Measurements from ENCODE around the gene GRIP1. TPM values are rescaled to one million over a fixed set of nuclear protein-coding genes. Genes with fewer than 3 reads are reported as not detected.
A peak's percentile ranks its signal among the peaks of the same experiment; 100 is the strongest.
"Not testable (repeated sequence)": the region's sequence is repeated elsewhere in the genome, so short reads cannot be mapped to it uniquely, and the experiment has no call there.

The GRIP1 gene
- polyA plus RNA-seq, 5 donors, result 4.5 to 8.2 (median 6.5) TPM

GRCh38 chr12:66331814-66332213 lies 347.1 kb downstream of the GRIP1 start:
- no peak for DNase-seq

GRCh38 chr12:66331016-66331415 lies 347.9 kb downstream of the GRIP1 start:
- DNase-seq, result no peak

DNA sequence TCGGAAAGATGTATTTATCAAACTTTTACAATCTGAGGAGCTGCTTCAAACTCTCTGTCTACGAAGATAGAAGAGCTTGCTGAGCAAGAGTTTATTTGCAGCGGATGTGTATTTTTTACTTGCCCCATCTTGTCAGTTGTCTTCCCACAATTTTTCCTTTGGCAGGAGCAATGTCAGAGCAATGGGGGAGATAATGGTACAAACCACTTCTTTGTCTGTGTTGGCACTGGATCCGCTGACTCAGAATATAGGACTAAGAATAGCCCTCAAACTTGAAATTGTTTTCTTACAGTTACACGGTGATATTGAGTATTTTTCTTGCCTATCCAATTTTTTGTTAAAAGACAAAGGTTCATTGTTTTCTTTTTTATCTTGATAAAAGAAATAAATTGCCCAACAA lies 348.9 kb downstream of the GRIP1 start:
- no peak for DNase-seq

- DNase-seq, result no peak
These were observed 355.9 kb downstream of the GRIP1 start for GRCh38 chr12:66323017-66323416.

DNA sequence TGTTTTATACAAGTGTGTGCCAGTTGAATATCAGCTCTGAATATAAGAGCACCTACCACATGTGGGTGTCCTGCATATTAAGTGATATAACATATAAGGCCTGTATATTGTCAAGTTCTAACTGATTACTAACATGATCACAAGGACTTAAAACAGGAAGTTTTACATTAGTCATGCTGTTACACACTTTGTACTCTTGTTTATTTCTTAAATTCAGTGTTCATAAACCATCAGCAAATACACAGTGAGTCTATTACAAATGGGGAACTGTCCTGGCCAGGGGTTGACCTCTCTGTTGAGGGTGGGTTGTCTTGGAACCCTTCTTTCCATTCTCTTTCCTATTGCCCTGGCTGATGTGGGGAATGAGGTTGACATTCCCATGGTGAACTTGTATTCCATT lies 357.4 kb downstream of the GRIP1 start:
- no peak for DNase-seq

GRCh38 chr12:66320996-66321395 lies 357.9 kb downstream of the GRIP1 start:
- DNase-seq, result no peak

GRCh38 chr12:66319266-66319954 lies 359.5 kb downstream of the GRIP1 start:
- no peak for DNase-seq

DNA sequence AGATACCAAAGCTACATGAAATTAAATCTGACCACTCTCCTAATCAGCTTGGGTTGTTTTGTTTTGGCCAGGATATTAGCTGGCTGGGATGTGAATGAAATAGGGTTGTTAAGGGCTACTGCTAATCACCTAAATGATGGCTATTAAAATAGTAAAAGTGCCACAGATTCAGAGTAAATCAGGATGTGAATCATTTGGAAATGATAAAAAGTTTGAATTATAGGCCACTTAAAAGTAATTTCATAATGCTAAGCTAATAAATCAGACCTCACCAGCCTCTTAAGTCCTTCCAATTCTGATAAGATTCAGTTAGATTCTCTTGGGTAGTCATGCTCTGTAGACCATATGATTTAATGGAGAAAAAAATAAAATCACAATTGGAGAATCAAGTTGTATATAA lies 364.6 kb downstream of the GRIP1 start:
- DNase-seq, result no peak

- DNase-seq, result no peak
These were observed 366.7 kb downstream of the GRIP1 start for GRCh38 chr12:66312189-66312588.

DNA sequence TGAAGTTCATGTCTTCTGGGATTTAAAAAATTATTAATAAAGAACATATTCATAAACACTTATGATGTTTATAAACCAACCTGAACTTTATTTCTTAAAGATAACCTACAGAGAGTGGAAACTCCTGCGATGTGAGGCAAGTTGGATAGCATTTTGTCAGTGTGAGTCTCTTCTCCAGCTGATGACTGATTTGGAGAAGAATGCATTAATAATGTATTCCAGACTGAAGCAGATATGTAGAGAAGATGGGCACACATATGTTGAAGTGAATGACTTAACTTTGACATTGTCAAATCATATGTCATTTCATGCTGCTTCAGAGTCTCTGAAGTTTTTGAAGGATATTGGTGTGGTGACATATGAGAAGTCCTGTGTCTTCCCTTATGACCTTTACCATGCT lies 369.3 kb downstream of the GRIP1 start:
- no peak for DNase-seq

DNA sequence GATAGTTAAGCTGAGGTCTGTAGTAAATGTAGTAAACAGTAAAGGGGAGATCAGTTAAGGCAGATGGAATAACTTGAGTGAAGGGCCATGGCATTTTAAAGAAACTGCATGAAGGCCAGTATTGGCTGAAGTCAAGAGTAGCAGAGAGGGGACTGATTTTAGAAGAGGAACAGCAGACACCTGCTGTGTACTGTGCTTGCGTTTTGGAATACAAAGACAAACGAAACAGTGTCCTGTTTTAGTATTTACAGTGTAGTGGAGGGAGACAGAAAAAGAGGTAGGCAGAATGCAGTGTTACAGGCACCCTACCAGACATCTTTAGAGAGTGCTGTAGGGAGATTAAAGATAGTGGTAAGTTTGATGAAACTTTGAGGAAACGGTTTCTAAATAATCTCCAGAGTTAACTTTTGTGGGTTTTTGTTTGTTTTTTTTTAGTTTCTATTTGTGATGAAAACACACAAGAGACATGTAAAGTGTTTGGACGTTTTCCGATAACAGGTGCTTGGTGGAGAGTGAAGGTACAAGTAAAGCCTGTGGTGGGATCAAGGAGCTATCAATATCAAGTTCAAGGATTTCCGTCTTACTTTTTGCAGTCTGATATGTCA lies 374.5 kb downstream of the GRIP1 start:
- DNase-seq, result no peak

- not testable (repeated sequence) for DNase-seq
These were observed 375.5 kb downstream of the GRIP1 start for GRCh38 chr12:66303316-66303804.

- DNase-seq, result no peak
These were observed 376.1 kb downstream of the GRIP1 start for GRCh38 chr12:66302827-66303169.

DNA sequence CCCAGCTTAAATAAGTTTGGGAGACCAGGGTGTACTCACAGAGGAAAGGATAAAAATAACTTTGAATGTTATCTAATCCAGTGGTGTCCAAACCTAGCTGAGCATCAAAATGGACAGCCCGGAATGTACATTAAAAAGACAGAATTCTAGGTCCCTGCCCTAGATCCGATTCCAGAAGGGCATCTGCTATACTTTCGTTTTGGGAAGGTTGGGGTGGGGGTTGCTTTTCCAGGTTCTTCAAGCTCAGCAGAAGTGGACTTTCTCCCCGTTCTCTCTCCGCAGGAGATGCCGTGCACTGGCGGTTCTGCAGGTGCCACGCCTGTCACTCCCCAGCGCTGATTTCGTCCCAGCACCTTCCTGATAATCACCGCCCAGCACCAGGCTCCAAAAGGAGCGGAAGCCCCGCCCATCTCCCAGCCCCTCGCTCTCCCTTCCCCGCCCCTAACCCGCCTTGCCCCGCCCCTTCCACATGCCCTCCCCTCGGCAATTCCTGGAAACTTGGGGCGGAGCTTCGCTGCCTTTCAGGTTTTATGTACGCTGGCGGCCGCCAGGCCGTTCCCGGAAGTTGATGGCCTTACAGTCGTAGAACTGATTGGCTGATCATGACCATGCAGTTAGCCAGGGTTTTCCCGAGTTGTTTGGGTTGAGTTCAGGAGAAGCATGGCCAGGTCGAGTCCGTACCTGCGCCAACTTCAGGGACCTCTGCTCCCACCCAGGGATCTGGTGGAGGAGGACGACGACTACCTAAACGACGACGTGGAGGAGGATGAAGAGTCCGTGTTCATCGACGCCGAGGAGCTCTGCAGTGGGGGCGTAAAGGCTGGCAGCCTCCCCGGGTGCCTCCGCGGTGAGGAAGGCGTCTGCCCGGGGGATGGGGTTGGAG lies 376.7 kb downstream of the GRIP1 start, which contains the start of gene HELB:
Gene HELB (plus strand): TSS at position 550 of the 883 bp plus-strand sequence. CDS start 111 bp downstream, at position 661.
- peak; percentile 95 to 96 for DNase-seq

DNA sequence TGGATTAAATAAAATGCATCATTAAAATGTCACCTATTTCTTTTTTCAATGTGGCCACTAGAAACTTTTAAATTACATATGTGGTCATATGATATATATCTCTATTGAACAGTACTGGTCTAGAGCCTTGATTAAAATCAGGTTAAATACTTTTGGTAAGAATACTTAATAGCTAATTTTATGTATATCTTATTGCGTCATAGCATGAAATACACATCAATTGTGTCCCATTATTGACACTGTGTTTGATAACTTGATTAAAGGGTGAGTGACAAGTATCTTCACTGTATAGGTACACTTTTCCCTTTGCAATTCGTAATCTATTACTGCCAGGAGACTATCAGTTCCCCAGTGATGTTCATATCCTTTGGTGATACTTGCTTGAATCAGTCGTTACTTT lies 381.0 kb downstream of the GRIP1 start:
- DNase-seq, result no peak

Data from right lung (tissue), 5 donors.